K562 (cell line): Measurements from ENCODE around the gene RPS17. TPM values are rescaled to one million over a fixed set of nuclear protein-coding genes. Genes with fewer than 3 reads are reported as not detected.
A peak's percentile ranks its signal among the peaks of the same experiment; 100 is the strongest.

ENCODE experiments used
- BRF1 ChIP-seq: IDR thresholded peaks from 3 replicates; pipeline ENCODE4 v1.6.1; 2011; ENCODE audit warnings: borderline replicate concordance, mild to moderate bottlenecking; ENCODE audit not compliant: insufficient read length; ENCODE audit errors: extremely low read depth
- CEBPB ChIP-seq: fragments of 450-650 bp; IDR thresholded peaks from 2 replicates; pipeline ENCODE4 v1.6.1; 2016; ENCODE audit warnings: missing genetic modification characterization, missing compliant biosample characterization
- CHAMP1 ChIP-seq: fragments of 450-650 bp; IDR thresholded peaks from 2 replicates; pipeline ENCODE4 v1.6.1; 2016; ENCODE audit warnings: mild to moderate bottlenecking
- DPF2 ChIP-seq: fragments of 450-650 bp; IDR thresholded peaks from 2 replicates; pipeline ENCODE4 v1.6.1; 2016
- ETV6 ChIP-seq, 3 experiments: fragments of 150-350 bp in 1 of 3; sonication (generic) in 1 of 3; formaldehyde crosslinking in 1 of 3; IDR thresholded peaks; 2 replicates each; pipeline versions ENCODE4 v1.6.1 to v1.8.0; 2014 to 2022; ENCODE audit warnings: borderline replicate concordance in 2 of 3, low read depth in 2 of 3, antibody characterized with exemption in 1 of 3, low read length in 1 of 3, mild to moderate bottlenecking in 1 of 3, missing genetic modification reagents in 1 of 3
- FOXJ3 ChIP-seq: sonication (generic); formaldehyde crosslinking; IDR thresholded peaks from 2 replicates; pipeline ENCODE4 v1.4.0; 2020; ENCODE audit warnings: mild to moderate bottlenecking, missing genetic modification reagents
- LEF1 ChIP-seq: fragments of 450-650 bp; IDR thresholded peaks from 2 replicates; pipeline ENCODE4 v1.6.1; 2016; ENCODE audit warnings: mild to moderate bottlenecking
- MYNN ChIP-seq, 2 experiments: sonication (generic); formaldehyde crosslinking in 1 of 2; IDR thresholded peaks; 2 replicates each; pipeline versions ENCODE4 v1.5.0 to v1.6.1; 2016 to 2020; ENCODE audit warnings: antibody characterized with exemption in 1 of 2, missing genetic modification reagents in 1 of 2
- NCOA4 ChIP-seq: fragments of 450-650 bp; IDR thresholded peaks from 2 replicates; pipeline ENCODE4 v1.6.1; 2018; ENCODE audit warnings: mild to moderate bottlenecking; ENCODE audit not compliant: partially characterized antibody
- NCOA6 ChIP-seq: fragments of 450-650 bp; IDR thresholded peaks from 2 replicates; pipeline ENCODE4 v1.6.1; 2017; ENCODE audit warnings: mild to moderate bottlenecking
- PKNOX1 ChIP-seq: fragments of 450-650 bp; IDR thresholded peaks from 2 replicates; pipeline ENCODE4 v1.6.1; 2016
- POLR3G ChIP-seq: IDR thresholded peaks from 2 replicates; pipeline ENCODE4 v1.6.1; 2011; ENCODE audit not compliant: insufficient read length, insufficient replicate concordance; ENCODE audit errors: extremely low read depth
- RAD21 ChIP-seq, 2 experiments: fragments of 250-450 bp in 1 of 2; fragments of 450-650 bp in 1 of 2; sonication (Bioruptor Pico) in 1 of 2; formaldehyde crosslinking in 1 of 2; IDR thresholded peaks in 1 of 2; conservative IDR thresholded peaks in 1 of 2; 2 replicates each; pipeline versions ENCODE4 v1.4.0 to v1.8.0; 2020 to 2022; ENCODE audit warnings: mild to moderate bottlenecking in 2 of 2, moderate library complexity in 1 of 2
- RNF219 ChIP-seq: fragments of 250-450 bp; sonication (Bioruptor Pico); IDR thresholded peaks from 2 replicates; pipeline ENCODE4 v1.5.0; 2022; ENCODE audit warnings: mild to moderate bottlenecking
- TAF7 ChIP-seq: fragments of 450-650 bp; IDR thresholded peaks from 2 replicates; pipeline ENCODE4 v1.6.1; 2016; ENCODE audit warnings: missing genetic modification characterization, missing compliant biosample characterization
- TEAD4 ChIP-seq, 2 experiments: sonication (generic) in 1 of 2; formaldehyde crosslinking in 1 of 2; IDR thresholded peaks; 2 replicates each; pipeline versions ENCODE4 v1.6.1 to v1.8.0; 2012 to 2022; ENCODE audit warnings: borderline replicate concordance in 1 of 2, inconsistent platforms in 1 of 2, low read length in 1 of 2, mild to moderate bottlenecking in 1 of 2, missing genetic modification reagents in 1 of 2
- U2AF1 ChIP-seq: fragments of 200-400 bp; formaldehyde crosslinking; optimal IDR thresholded peaks from 2 replicates; pipeline ENCODE3; 2017; ENCODE audit warnings: mild to moderate bottlenecking, low read depth, low read length, moderate library complexity
- U2AF2 ChIP-seq: fragments of 200-400 bp; formaldehyde crosslinking; optimal IDR thresholded peaks from 2 replicates; pipeline ENCODE3; 2017; ENCODE audit warnings: low read depth, mild to moderate bottlenecking, low read length
- ZNF165 ChIP-seq: fragments of 250-450 bp; sonication (Bioruptor Pico); IDR thresholded peaks from 2 replicates; pipeline ENCODE4 v1.4.0; 2020; ENCODE audit warnings: borderline replicate concordance
- ZNF766 ChIP-seq: fragments of 200-800 bp; sonication (Bioruptor generic); conservative IDR thresholded peaks from 2 replicates; pipeline ENCODE4 v1.6.1; 2016; ENCODE audit warnings: missing genetic modification characterization, missing compliant biosample characterization
- polyA plus RNA-seq, 8 experiments: library from polyadenylated mRNA; depleted of rRNA in 4 of 8; stranded (reverse) in 5 of 8; unstranded in 3 of 8; fragments of >200 nt; fragmentation: Nextera tagmentation in 2 of 8; fragmentation: Illumina TruSeq in 1 of 8; extraction: Ambion mirVana in 2 of 8; extraction: Trizol in 1 of 8; gene quantifications; 2 replicates each; pipeline versions ENCODE4 v1.2.1 to v1.2.3, GENCODE V29; 2011 to 2014; ENCODE audit warnings: inconsistent platforms in 1 of 8, missing spikeins in 1 of 8
- total RNA-seq, 7 experiments: library from RNA; depleted of rRNA in 6 of 7; stranded (reverse); fragments of >200 nt in 6 of 7; fragmentation: Illumina TruSeq in 2 of 7; extraction: Trizol in 2 of 7; gene quantifications; 2 replicates each; pipeline versions ENCODE4 v1.2.1 to v1.2.3, GENCODE V29; 2011 to 2021; ENCODE audit warnings: low replicate concordance in 1 of 7

The RPS17 gene
- total and polyA plus RNA-seq, 9 of the 15 experiments (the other 6 are each of a cell fraction or from before 2014, with no cell fraction given): 1,988 to 6,515 (median 5,229) TPM

GRCh38 chr15:82575335-82575734, 35.1 kb upstream of the RPS17 start (continued):
- TF ChIP-seq RNF219: no peak
- TF ChIP-seq PKNOX1: no peak
- TF ChIP-seq CEBPB (tag): no peak; the same call in 1 of the 2 replicates
- no peak for TF ChIP-seq CHAMP1
- TF ChIP-seq NCOA6: no peak
- TF ChIP-seq ETV6 (IDR thresholded peaks at IDR 0.05; ENCODE audit: borderline replicate concordance in 1 of 2, low read depth in 2 of 2, low read length in 1 of 2): no peak
- no peak for TF ChIP-seq ETV6 (CRISPR knock-in tag; IDR thresholded peaks at IDR 0.05; ENCODE audit: borderline replicate concordance)
- TF ChIP-seq U2AF2: no peak
- peak; percentile 96 for TF ChIP-seq ZNF766 (CRISPR knock-in tag)
- TF ChIP-seq RAD21 (CRISPR knock-in tag; conservative IDR thresholded peaks at IDR 0.05 in 1 of 2, IDR thresholded peaks at IDR 0.05 in 1 of 2): no peak
- no peak for TF ChIP-seq U2AF1
- no peak for TF ChIP-seq FOXJ3
- TF ChIP-seq TEAD4 (IDR thresholded peaks at IDR 0.05; ENCODE audit: low read length): peak; percentile 62; the same call in 1 of the 2 replicates
- no peak for TF ChIP-seq TEAD4 (CRISPR knock-in tag; IDR thresholded peaks at IDR 0.05; ENCODE audit: borderline replicate concordance)
- no peak for TF ChIP-seq POLR3G
- TF ChIP-seq LEF1: no peak
- TF ChIP-seq NCOA4: no peak
- no peak for TF ChIP-seq ZNF165 (CRISPR knock-in tag)
- TF ChIP-seq BRF1: no peak
- peak; percentile 39; the same call in 1 of the 2 replicates for TF ChIP-seq DPF2
- TF ChIP-seq MYNN (IDR thresholded peaks at IDR 0.05): no peak
- TF ChIP-seq MYNN (CRISPR knock-in tag; IDR thresholded peaks at IDR 0.05): no peak
- TF ChIP-seq TAF7 (tag): no peak
